Heart left ventricle (tissue), 16 donors: Measurements from ENCODE around the gene PWP1. TPM values are rescaled to one million over a fixed set of nuclear protein-coding genes. Genes with fewer than 3 reads are reported as not detected.

Source experiments
- ATAC-seq, 4 donors: fragments of 200-7000 bp; cut with Tn5 transposase; one replicate each; pipeline ENCODE4 v1.9.1; 2020 to 2022; ENCODE audit warnings: moderate library complexity in 4 of 4, mild to moderate bottlenecking in 3 of 4, moderate number of reproducible peaks in 1 of 4
- DNase-seq, 5 donors: peaks; one replicate each; pipeline ENCODE4 v3.0.0-alpha.2; 2020
- H3K27ac ChIP-seq, 12 donors: fragments of 200-600 bp; sonication (generic) in 4 of 12; one replicate each; pipeline versions ENCODE4 v1.5.0 to v1.8.0; 2016 to 2022; ENCODE audit warnings: mild to moderate bottlenecking in 2 of 12
- H3K27me3 ChIP-seq, 9 donors: fragments of 200-600 bp; sonication (generic) in 2 of 9; one replicate each; pipeline versions ENCODE4 v1.5.1 to v1.8.0; 2016 to 2022; ENCODE audit warnings: mild to moderate bottlenecking in 3 of 9
- H3K36me3 ChIP-seq, 9 donors: fragments of 200-600 bp; sonication (generic) in 2 of 9; one replicate each; pipeline versions ENCODE4 v1.5.0 to v1.8.0; 2018 to 2022; ENCODE audit warnings: mild to moderate bottlenecking in 2 of 9
- H3K4me1 ChIP-seq, 12 donors: fragments of 200-600 bp; sonication (generic) in 4 of 12; one replicate each; pipeline versions ENCODE4 v1.5.0 to v1.8.0; 2016 to 2022; ENCODE audit warnings: mild to moderate bottlenecking in 3 of 12
- H3K4me3 ChIP-seq, 12 donors: fragments of 200-600 bp; sonication (generic) in 4 of 12; one replicate each; pipeline versions ENCODE4 v1.5.0 to v1.8.0; 2017 to 2022; ENCODE audit warnings: mild to moderate bottlenecking in 9 of 12, moderate library complexity in 4 of 12
- H3K9me3 ChIP-seq, 12 donors: fragments of 200-600 bp; sonication (generic) in 4 of 12; one replicate each; pipeline versions ENCODE4 v1.5.0 to v1.8.0; 2016 to 2022; ENCODE audit warnings: mild to moderate bottlenecking in 1 of 12
- POLR2A ChIP-seq, 2 donors: fragments of 450-650 bp; IDR thresholded peaks; one replicate each; pipeline ENCODE4 v1.6.1; 2017; ENCODE audit warnings: antibody characterized with exemption in 2 of 2, mild to moderate bottlenecking in 2 of 2, moderate library complexity in 2 of 2
- WGBS, 4 donors: extraction: QIAGEN DNeasy Blood & Tissue Kit in 2 of 4; methylation state at CpG; one replicate each; pipeline versions ENCODE4 v1.1.5 to v1.1.7; 2013 to 2018; 5-methylcytosine and 5-hydroxymethylcytosine counted together
- intact Hi-C, 10 donors: fragments of 100-400 bp; cut with DNase I; formaldehyde crosslinking; loops; one replicate each; pipeline versions ENCODE4 v1.11.1 to v1.14.2; 2022
- polyA plus RNA-seq, 2 donors: library from polyadenylated mRNA; stranded (reverse); fragments of 200-250 nt; gene quantifications; one replicate each; pipeline ENCODE4 v1.2.3, GENCODE V29; 2013
- total RNA-seq, 9 donors: library from RNA; depleted of rRNA in 2 of 9; stranded (reverse); fragments of >200 nt in 2 of 9; fragmentation: NEBNext Ultra II Directional in 3 of 9; extraction: Animal tissue kit (Norgen Biotek cat#: 25700) in 3 of 9; gene quantifications; one replicate each; pipeline versions ENCODE4 v1.1.0 to v1.2.4, GENCODE V29; 2016 to 2023
- TF ChIP-seq, protein P1 (sequence below), 12 donors: fragments of 200-600 bp; sonication (generic) in 4 of 12; IDR thresholded peaks; one replicate each; pipeline versions ENCODE4 v1.5.0 to v1.8.0; 2018 to 2022; ENCODE audit warnings: antibody characterized with exemption in 12 of 12, mild to moderate bottlenecking in 5 of 12
- donor health status: ischemic (EF 13 %, LVEDD 7.1; RV severe dilation, severe dysfunction).
- donor health status: healthy with polysubstance abuse.
- donor health status: DM: no; HTN: yes; CAD: no.
- donor health status: DM: no; HTN: no; CAD: no.
- donor health status: ischemic (EF 25% LVEDD 6.9; RV normal size, moderate dysfunction).
- donor health status: ischemic (EF 25% LVEDD 5.7; RV mildly dilated, moderate dysfunction).
- donor health status: healthy.
- donor health status: DM: yes; HTN: yes; CAD: no.
- donor health status: ischemic (EF 35%, LVEDD 5.7; RV mildly dilated, moderate dysfunction).
- donor health status: nonischemic (EF 11% LVEDD 7.7; RV severe dilation, severe dysfunction).
- donor health status: DM: yes; HTN: yes; CAD: no.
- donor health status: PGD.
- donor health status: ischemic (EF 29% LVEDD 5.4; RV normal size, mild dysfunction).
- donor health status: nonischemic (EF 23%, LVEDD 6.1; RV moderate dilation, normal function).

Gene PWP1
- total and polyA plus RNA-seq, 11 donors, result 7.6 to 49.7 (median 17.0) TPM

DNA sequence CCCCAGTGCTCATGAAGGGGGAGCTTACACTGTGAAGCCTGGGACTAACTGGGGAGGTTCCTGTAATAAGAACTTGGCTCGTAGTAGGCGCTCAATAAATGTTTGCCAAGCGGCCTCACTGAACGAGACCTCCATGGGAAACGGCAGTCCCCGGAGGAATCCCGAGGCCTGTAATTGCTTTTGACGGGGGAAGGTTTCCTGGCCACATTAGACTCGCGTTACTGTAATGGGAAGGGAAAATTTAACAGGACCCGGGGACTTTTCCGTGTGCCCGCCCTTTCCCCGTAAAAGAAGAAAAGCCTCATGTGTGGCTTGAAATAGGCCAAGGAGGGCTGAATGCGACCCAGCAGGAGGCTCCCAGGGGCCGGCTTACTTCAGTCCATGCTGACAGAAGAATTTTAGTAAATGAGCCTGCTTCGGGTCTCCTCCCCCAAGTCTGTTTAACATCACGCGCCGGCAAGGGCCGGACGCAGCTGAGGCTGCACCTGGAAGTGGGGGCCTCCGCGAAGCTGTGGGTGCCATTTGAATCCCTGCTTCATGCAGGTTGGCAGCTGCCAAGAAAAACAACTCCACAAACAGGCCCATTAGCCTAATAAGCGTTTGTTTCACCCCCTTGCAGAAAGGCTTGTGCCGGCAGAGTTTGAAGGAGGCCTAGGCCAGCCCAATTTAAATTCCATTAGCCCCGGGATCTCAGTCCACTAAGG lies 39.8 kb upstream of the PWP1 start:
- H3K4me3 ChIP-seq, result peak overlapping the region in 1 of 12 donors; percentile 24
- no peak for TF ChIP-seq POLR2A (IDR thresholded peaks at IDR 0.05)
- TF ChIP-seq, protein P1, sequence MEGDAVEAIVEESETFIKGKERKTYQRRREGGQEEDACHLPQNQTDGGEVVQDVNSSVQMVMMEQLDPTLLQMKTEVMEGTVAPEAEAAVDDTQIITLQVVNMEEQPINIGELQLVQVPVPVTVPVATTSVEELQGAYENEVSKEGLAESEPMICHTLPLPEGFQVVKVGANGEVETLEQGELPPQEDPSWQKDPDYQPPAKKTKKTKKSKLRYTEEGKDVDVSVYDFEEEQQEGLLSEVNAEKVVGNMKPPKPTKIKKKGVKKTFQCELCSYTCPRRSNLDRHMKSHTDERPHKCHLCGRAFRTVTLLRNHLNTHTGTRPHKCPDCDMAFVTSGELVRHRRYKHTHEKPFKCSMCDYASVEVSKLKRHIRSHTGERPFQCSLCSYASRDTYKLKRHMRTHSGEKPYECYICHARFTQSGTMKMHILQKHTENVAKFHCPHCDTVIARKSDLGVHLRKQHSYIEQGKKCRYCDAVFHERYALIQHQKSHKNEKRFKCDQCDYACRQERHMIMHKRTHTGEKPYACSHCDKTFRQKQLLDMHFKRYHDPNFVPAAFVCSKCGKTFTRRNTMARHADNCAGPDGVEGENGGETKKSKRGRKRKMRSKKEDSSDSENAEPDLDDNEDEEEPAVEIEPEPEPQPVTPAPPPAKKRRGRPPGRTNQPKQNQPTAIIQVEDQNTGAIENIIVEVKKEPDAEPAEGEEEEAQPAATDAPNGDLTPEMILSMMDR (IDR thresholded peaks at IDR 0.05), result no peak
- 30 to 45% (median 37%) methylated on average over 24 to 27 of the region's 27 CpGs for WGBS, 4 donors
- H3K36me3 ChIP-seq, result no peaks in the 10 kb centered on the region
- peak in 3 of 5 donors; percentile 35 to 59 (median 38) for DNase-seq
- no peaks in the 10 kb centered on the region for H3K27me3 ChIP-seq
- H3K4me1 ChIP-seq, result peaks cover 0 to 11% (median 0%) of the 10 kb centered on the region in 12 donors
- H3K9me3 ChIP-seq, result no peaks in the 10 kb centered on the region
- peak in 3 of 4 donors; percentile 34 to 62 (median 48) for ATAC-seq
- intact Hi-C loops, result no loop called here
- peak overlapping the region in 3 of 12 donors; percentile 19 to 60 (median 38) for H3K27ac ChIP-seq

DNA sequence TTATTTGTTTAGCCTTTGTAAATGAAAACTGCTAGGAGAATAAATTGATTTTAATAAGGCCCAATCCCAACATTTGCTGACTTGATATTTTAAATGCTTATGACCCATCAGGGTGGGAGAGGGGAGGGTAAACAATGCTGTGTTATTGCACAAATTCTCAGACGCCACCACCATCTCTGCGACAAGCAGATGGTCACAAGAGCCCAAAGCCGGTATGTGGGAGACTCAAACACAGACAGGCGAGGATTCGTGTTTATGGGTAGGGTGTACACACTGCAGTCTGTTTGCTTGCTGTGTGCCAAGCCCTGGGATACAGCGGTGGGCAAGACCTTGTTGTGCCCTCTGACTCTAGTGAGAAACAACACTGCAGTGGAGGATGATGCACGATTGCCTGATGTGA lies 39.2 kb upstream of the PWP1 start:
- no peak for ATAC-seq
- no peak for DNase-seq
- 92 to 96% (median 95%) methylated on average over 7 of the region's 7 CpGs for WGBS, 4 donors
- Histone ChIP-seq H3K4me3 (no peak overlapping the region), H3K36me3 (no peaks in the 10 kb centered on the region), H3K4me1 (peaks cover 0 to 11% (median 0%) of the 10 kb centered on the region in 12 donors), H3K27me3 (no peaks in the 10 kb centered on the region), H3K27ac (peak overlapping the region in 2 of 12 donors; percentile 38 to 60), H3K9me3 (no peaks in the 10 kb centered on the region)
- intact Hi-C loops, result no loop called here
- TF ChIP-seq, protein P1 (IDR thresholded peaks at IDR 0.05), result no peak
- TF ChIP-seq POLR2A (IDR thresholded peaks at IDR 0.05), result no peak

DNA sequence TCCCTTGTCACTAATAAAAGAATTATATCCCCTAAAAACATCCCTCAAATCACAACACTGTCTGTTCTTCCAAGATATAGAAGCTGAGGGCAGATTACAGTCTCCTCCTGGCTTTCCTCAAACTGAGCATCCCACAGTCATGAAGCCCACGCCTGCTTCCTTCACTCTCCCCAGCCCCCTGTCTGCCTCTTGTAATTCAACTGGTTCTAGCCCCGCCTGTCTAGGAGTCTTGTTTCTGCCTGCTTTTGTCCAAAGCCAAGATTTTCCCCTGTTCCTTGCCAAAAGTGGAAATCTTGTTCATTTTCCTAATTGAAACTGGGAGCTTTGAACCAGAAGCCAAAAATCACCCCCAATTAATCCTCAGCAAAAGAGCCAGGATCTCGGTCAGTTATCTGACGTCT lies 35.9 kb upstream of the PWP1 start:
- Histone ChIP-seq H3K27ac (peak overlapping the region in 2 of 12 donors; percentile 0 to 48), H3K36me3 (no peaks in the 10 kb centered on the region), H3K27me3 (no peaks in the 10 kb centered on the region), H3K4me1 (peaks cover 0 to 11% (median 0%) of the 10 kb centered on the region in 12 donors), H3K4me3 (no peak overlapping the region), H3K9me3 (no peaks in the 10 kb centered on the region)
- TF ChIP-seq POLR2A (IDR thresholded peaks at IDR 0.05), result no peak
- TF ChIP-seq, protein P1 (IDR thresholded peaks at IDR 0.05), result no peak
- WGBS, 4 donors, result 29 to 51% (median 38%) methylated on average over 4 of the region's 4 CpGs
- peak in 2 of 5 donors; percentile 27 to 35 for DNase-seq
- peak in 2 of 4 donors; percentile 58 to 66 for ATAC-seq
- intact Hi-C loops, result no loop called here

DNA sequence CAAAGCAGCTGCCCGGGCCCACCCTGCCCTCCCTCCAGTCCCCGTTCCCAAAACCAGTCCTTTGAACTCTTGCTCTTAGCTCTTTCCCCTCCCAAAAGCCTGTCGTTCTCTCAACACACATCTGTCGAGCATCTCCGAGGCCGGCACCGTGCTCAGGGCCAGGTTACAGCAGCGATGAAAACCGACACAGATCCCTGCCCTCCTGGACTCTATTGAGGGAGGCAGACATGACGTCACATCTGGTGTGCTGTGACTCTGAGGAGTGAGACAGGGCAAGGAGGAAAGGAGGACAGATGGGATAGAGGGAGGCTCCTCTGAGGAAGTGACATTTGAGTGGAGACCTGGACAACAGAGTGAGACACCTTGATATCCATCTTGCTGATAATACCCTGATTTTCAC lies 34.6 kb upstream of the PWP1 start:
- Histone ChIP-seq H3K27me3 (no peaks in the 10 kb centered on the region), H3K27ac (no peak overlapping the region), H3K4me3 (no peak overlapping the region), H3K4me1 (peaks cover 0 to 15% (median 1%) of the 10 kb centered on the region in 12 donors), H3K36me3 (no peaks in the 10 kb centered on the region), H3K9me3 (no peaks in the 10 kb centered on the region)
- intact Hi-C loops, result no loop called here
- DNase-seq, result no peak
- ATAC-seq, result peak in 2 of 4 donors; percentile 23 to 41
- WGBS, 4 donors, result 47 to 57% (median 55%) methylated on average over 10 of the region's 10 CpGs
- TF ChIP-seq POLR2A (IDR thresholded peaks at IDR 0.05), result no peak
- TF ChIP-seq, protein P1 (IDR thresholded peaks at IDR 0.05), result no peak
